Endothelial cell of umbilical vein (primary cell): ENCODE measurements around the gene ORC2. TPM values are rescaled to one million over a fixed set of nuclear protein-coding genes. Genes with fewer than 3 reads are reported as not detected.

Source experiments
- BruUV-seq: library from RNA; stranded (reverse); fragments of 400-500 nt; replicated peaks from 2 replicates; lab custom pipeline; 2021; lab: Mats Ljungman, UMichigan
- CTCF ChIA-PET: fragments of 300-600, 350-600 bp; sonication (Branson Sonifier 250); formaldehyde crosslinking; loops from one replicate; lab custom pipeline; 2021; ENCODE audit warnings: antibody characterized with exemption, inconsistent platforms; lab: Charles Lee
- POLR2A ChIA-PET: fragments of 300-600, 350-600 bp; sonication (Branson Sonifier 250); formaldehyde crosslinking; loops from one replicate; lab custom pipeline; 2021; ENCODE audit warnings: antibody characterized with exemption, inconsistent platforms; lab: Charles Lee
- DNase-seq: peaks from one replicate; pipeline ENCODE4 v3.0.0-alpha.2; 2011; ENCODE audit warnings: low read depth, low spot score
- FAIRE-seq: peaks from 2 replicates; lab custom pipeline; 2011; peaks lifted over from hg19 to GRCh38; lab: Jason Lieb, UNC
- H2AFZ ChIP-seq: 2 replicates; pipeline ENCODE4 v1.6.0; 2012; ENCODE audit warnings: low read depth, low read length, control low read depth, inconsistent platforms
- H3K27ac ChIP-seq: 2 replicates; pipeline ENCODE4 v1.5.1; 2011; ENCODE audit warnings: low read depth, mild to moderate bottlenecking, control low read depth, low read length, moderate library complexity; ENCODE audit not compliant: insufficient read depth
- H3K27me3 ChIP-seq, 2 experiments: 2 replicates each; pipeline versions ENCODE4 v1.6.0 to v1.6.1; 2011; ENCODE audit warnings: low read length in 2 of 2, mixed read lengths in 1 of 2; ENCODE audit not compliant: control insufficient read depth in 2 of 2, insufficient read depth in 2 of 2
- H3K36me3 ChIP-seq, 2 experiments: 2 replicates in 1 of 2; 3 replicates in 1 of 2; pipeline ENCODE4 v1.5.1; 2011; ENCODE audit warnings: low read length in 2 of 2, mild to moderate bottlenecking in 1 of 2, moderate library complexity in 1 of 2; ENCODE audit not compliant: control insufficient read depth in 2 of 2, insufficient read depth in 2 of 2; ENCODE audit errors: extremely low read depth in 1 of 2
- H3K4me1 ChIP-seq: 3 replicates; pipeline ENCODE4 v1.5.1; 2011; ENCODE audit warnings: mild to moderate bottlenecking, low read length; ENCODE audit not compliant: control insufficient read depth, insufficient read depth; ENCODE audit errors: extremely low read depth
- H3K4me2 ChIP-seq: 2 replicates; pipeline ENCODE4 v1.6.1; 2011; ENCODE audit warnings: low read length, control low read depth, mixed read lengths; ENCODE audit not compliant: insufficient read depth
- H3K4me3 ChIP-seq, 3 experiments: fragments of 200-600 bp in 1 of 3; sonication (generic), shearing (Covaris generic) in 1 of 3; replicated peaks in 1 of 3; 2 replicates each; pipeline ENCODE4 v1.5.1; 2011 to 2016; ENCODE audit warnings: control low read depth in 3 of 3, low read length in 3 of 3, mild to moderate bottlenecking in 2 of 3, inconsistent platforms in 1 of 3, low read depth in 1 of 3, moderate library complexity in 1 of 3; ENCODE audit not compliant: insufficient read depth in 1 of 3
- H3K79me2 ChIP-seq: 2 replicates; pipeline ENCODE4 v1.6.0; 2012; ENCODE audit warnings: low read length, inconsistent platforms; ENCODE audit not compliant: control insufficient read depth, insufficient read depth
- H3K9ac ChIP-seq: replicated peaks from 2 replicates; pipeline ENCODE3; 2011; ENCODE audit warnings: low read length, control low read depth; ENCODE audit not compliant: insufficient read depth; ENCODE audit errors: extremely low read depth
- H3K9me1 ChIP-seq: replicated peaks from 3 replicates; pipeline ENCODE4 v1.6.0; 2011; ENCODE audit warnings: mild to moderate bottlenecking, low read length; ENCODE audit not compliant: control insufficient read depth, insufficient read depth; ENCODE audit errors: extremely low read depth
- H3K9me3 ChIP-seq: replicated peaks from 2 replicates; pipeline ENCODE4 v1.5.1; 2012; ENCODE audit warnings: low read length, inconsistent platforms; ENCODE audit not compliant: control insufficient read depth, insufficient read depth
- H4K20me1 ChIP-seq: replicated peaks from 2 replicates; pipeline ENCODE3; 2011; ENCODE audit warnings: mild to moderate bottlenecking, low read length; ENCODE audit not compliant: control insufficient read depth, insufficient read depth; ENCODE audit errors: extremely low read depth
- CTCF ChIP-seq, 2 donors: IDR thresholded peaks; 1 replicate in 1 of 2; 2 replicates in 1 of 2; pipeline ENCODE4 v1.5.1; 2011; ENCODE audit warnings: low read length in 2 of 2, mild to moderate bottlenecking in 2 of 2, moderate library complexity in 2 of 2, control low read depth in 1 of 2, inconsistent platforms in 1 of 2, low read depth in 1 of 2; ENCODE audit not compliant: insufficient read depth in 1 of 2; ENCODE audit errors: extremely low read depth in 1 of 2
- EZH2 ChIP-seq: IDR thresholded peaks from 2 replicates; pipeline ENCODE4 v1.6.1; 2012; ENCODE audit warnings: borderline replicate concordance, low read depth, mild to moderate bottlenecking, moderate library complexity, low read length, inconsistent platforms; ENCODE audit not compliant: severe bottlenecking
- FOS ChIP-seq: IDR thresholded peaks from 2 replicates; pipeline ENCODE4 v1.6.1; 2011; ENCODE audit warnings: mild to moderate bottlenecking, low read length, moderate library complexity, borderline replicate concordance; ENCODE audit not compliant: insufficient read depth
- GATA2 ChIP-seq: IDR thresholded peaks from 2 replicates; pipeline ENCODE4 v1.7.0; 2011; ENCODE audit warnings: low read depth, mild to moderate bottlenecking, moderate library complexity, mixed read lengths, low read length; ENCODE audit not compliant: insufficient read length, insufficient read depth
- JUN ChIP-seq: IDR thresholded peaks from 2 replicates; pipeline ENCODE4 v1.6.1; 2011; ENCODE audit warnings: borderline replicate concordance, low read depth; ENCODE audit not compliant: insufficient read length, insufficient read depth
- MAX ChIP-seq: IDR thresholded peaks from 2 replicates; pipeline ENCODE4 v1.6.1; 2011; ENCODE audit not compliant: insufficient read depth, insufficient read length
- MYC ChIP-seq: IDR thresholded peaks from one replicate; pipeline ENCODE4 v1.6.1; 2011; ENCODE audit warnings: mild to moderate bottlenecking, low read depth, low read length
- POLR2A ChIP-seq: IDR thresholded peaks from 2 replicates; pipeline ENCODE4 v1.6.1; 2012; ENCODE audit warnings: low read depth, mild to moderate bottlenecking, control low read depth, low read length
- POLR2AphosphoS5 ChIP-seq: IDR thresholded peaks from 2 replicates; pipeline ENCODE4 v1.6.1; 2012; ENCODE audit warnings: low read depth, mild to moderate bottlenecking, control low read depth, low read length, moderate library complexity; ENCODE audit not compliant: insufficient read depth
- dilution Hi-C: fragments of 300-500 bp; cut with MboI; formaldehyde crosslinking; loops from one replicate; pipeline ENCODE4 v1.15.0; 2019; ENCODE audit warnings: low sequenced_read_pairs; ENCODE audit not compliant: extremely low pct_ligation_motif_present
- intact Hi-C: fragments of 100-400 bp; cut with micrococcal nuclease; formaldehyde crosslinking; loops from one replicate; pipeline ENCODE4 v1.10.0; 2022
- polyA plus RNA-seq, 4 experiments: library from polyadenylated mRNA; depleted of rRNA in 3 of 4; stranded (reverse) in 3 of 4; unstranded in 1 of 4; fragments of >200 nt; gene quantifications; 2 replicates each; pipeline versions ENCODE4 v1.2.1 to v1.2.3, GENCODE V29; 2011 to 2012; ENCODE audit warnings: missing spikeins in 1 of 4
- total RNA-seq: library from RNA; stranded (reverse); gene quantifications from 2 replicates; pipeline ENCODE4 v1.2.3, GENCODE V29; 2021

Gene ORC2
- total and polyA plus RNA-seq, 2 donors (not counting 3 experiments of a cell fraction or from before 2014, with no cell fraction given) = 4.2 to 45.4 TPM

GRCh38 chr2:201004370-201004769 is 40.9 kb upstream of the ORC2 start:
- Histone ChIP-seq H3K27ac (no peak overlapping the region), H3K79me2 (no peaks in the 10 kb centered on the region), H3K36me3 (no peaks in the 10 kb centered on the region), H3K9ac (no peak overlapping the region), H3K9me3 (no peaks in the 10 kb centered on the region), H3K4me2 (no peak overlapping the region), H2AFZ (no peak overlapping the region), H4K20me1 (no peaks in the 10 kb centered on the region), H3K27me3 (no peaks in the 10 kb centered on the region), H3K9me1 (no peaks in the 10 kb centered on the region), H3K4me1 (no peaks in the 10 kb centered on the region), H3K4me3 (no peak overlapping the region)
- POLR2A ChIA-PET = interaction anchor here (0.7 kb wide), 1 partner anchor 178 kb away, joined by 9 read pairs; no protein-coding TSS in a partner anchor
- no peak for DNase-seq
- dilution Hi-C loops (no loop called here), intact Hi-C loops (no loop called here)
- BruUV-seq = no TSS peak
- FAIRE-seq = no peak
- no peak for TF ChIP-seq MAX
- TF ChIP-seq CTCF (IDR thresholded peaks at IDR 0.05; ENCODE audit: extremely low read depth in 1 of 2, insufficient read depth in 1 of 2, low read depth in 1 of 2, low read length in 2 of 2) = no peak
- no peak for TF ChIP-seq EZH2
- TF ChIP-seq MYC = no peak
- TF ChIP-seq GATA2 = no peak
- TF ChIP-seq POLR2A = no peak
- no peak for TF ChIP-seq FOS
- no peak for TF ChIP-seq POLR2AphosphoS5
- TF ChIP-seq JUN = no peak
- CTCF ChIA-PET = interaction anchor here (1.7 kb wide), 1 partner anchor 64 kb away, joined by 4 read pairs; no protein-coding TSS in a partner anchor
